Fibroblast of skin of left quadriceps (primary cell): Measurements from ENCODE around the gene CD33.
"Not testable (repeated sequence)": the region's sequence is repeated elsewhere in the genome, so short reads cannot be mapped to it uniquely, and the experiment has no call there.

ENCODE experiments used
- DNase-seq, 2 experiments: peaks; one replicate each; pipeline ENCODE4 v3.0.0-alpha.2; 2013; ENCODE audit warnings: low read depth in 2 of 2

CD33 gene

GRCh38 chr19:51224898-51225393, at the start of gene CD33:
CD33 (plus strand) TSS chr19:51225080; CDS start chr19:51225119, 39 bp downstream.
- DNase-seq = not testable (repeated sequence)

GRCh38 chr19:51179256-51179655, 45.6 kb upstream of the CD33 start:
- no peak for DNase-seq

- no peak for DNase-seq
Measured at GRCh38 chr19:51181377-51181912, 43.4 kb upstream of the CD33 start.

GRCh38 chr19:51181913-51182419, 42.9 kb upstream of the CD33 start:
- DNase-seq = no peak

GRCh38 chr19:51183629-51184028, 41.3 kb upstream of the CD33 start:
- DNase-seq = no peak

- no peak for DNase-seq
Measured at GRCh38 chr19:51185069-51185867, 39.6 kb upstream of the CD33 start.

GRCh38 chr19:51185868-51186215, 39.0 kb upstream of the CD33 start:
- no peak for DNase-seq

GRCh38 chr19:51186323-51186722, 38.6 kb upstream of the CD33 start:
- no peak for DNase-seq

- no peak for DNase-seq
Measured at GRCh38 chr19:51187395-51188226, 37.3 kb upstream of the CD33 start.

- no peak for DNase-seq
Measured at GRCh38 chr19:51188227-51188559, 36.7 kb upstream of the CD33 start.

- DNase-seq = no peak
Measured at GRCh38 chr19:51192689-51193088, 32.2 kb upstream of the CD33 start.

- DNase-seq = no peak
Measured at GRCh38 chr19:51194527-51195315, 30.2 kb upstream of the CD33 start.

GRCh38 chr19:51195316-51195586, 29.6 kb upstream of the CD33 start:
- no peak for DNase-seq

- DNase-seq = no peak
Measured at GRCh38 chr19:51195616-51196015, 29.3 kb upstream of the CD33 start.

GRCh38 chr19:51196181-51196580, 28.7 kb upstream of the CD33 start:
- DNase-seq = no peak

GRCh38 chr19:51198641-51199040, 26.2 kb upstream of the CD33 start:
- no peak for DNase-seq

- DNase-seq = no peak
Measured at GRCh38 chr19:51200071-51200666, 24.7 kb upstream of the CD33 start.

GRCh38 chr19:51201712-51202111, 23.2 kb upstream of the CD33 start:
- no peak for DNase-seq

GRCh38 chr19:51203916-51204315, 21.0 kb upstream of the CD33 start:
- no peak for DNase-seq

GRCh38 chr19:51204321-51204720, 20.6 kb upstream of the CD33 start:
- no peak for DNase-seq

- DNase-seq = no peak
Measured at GRCh38 chr19:51207747-51208146, 17.1 kb upstream of the CD33 start.
